Vagina (tissue), 2 donors: ENCODE results near the gene ABCC3.

Experiments
- POLR2A ChIP-seq, 2 donors: fragments of 450-650 bp; IDR thresholded peaks; one replicate each; pipeline ENCODE4 v1.6.1; 2017; ENCODE audit warnings: antibody characterized with exemption in 2 of 2, mild to moderate bottlenecking in 2 of 2, moderate library complexity in 2 of 2
- POLR2AphosphoS5 ChIP-seq, 2 donors: sonication (generic); formaldehyde crosslinking; IDR thresholded peaks; one replicate each; pipeline ENCODE4 v1.9.0; 2017; ENCODE audit warnings: antibody characterized with exemption in 2 of 2, mild to moderate bottlenecking in 2 of 2, low read depth in 1 of 2; ENCODE audit not compliant: insufficient read depth in 1 of 2
- TF ChIP-seq, protein P1 (sequence below), 3 experiments: fragments of 450-650 bp in 2 of 3; fragments of 200-600 bp in 1 of 3; sonication (generic) in 1 of 3; IDR thresholded peaks; one replicate each; pipeline ENCODE4 v1.5.1; 2017 to 2019; ENCODE audit warnings: antibody characterized with exemption in 3 of 3, mild to moderate bottlenecking in 2 of 3, moderate library complexity in 2 of 3

DNA sequence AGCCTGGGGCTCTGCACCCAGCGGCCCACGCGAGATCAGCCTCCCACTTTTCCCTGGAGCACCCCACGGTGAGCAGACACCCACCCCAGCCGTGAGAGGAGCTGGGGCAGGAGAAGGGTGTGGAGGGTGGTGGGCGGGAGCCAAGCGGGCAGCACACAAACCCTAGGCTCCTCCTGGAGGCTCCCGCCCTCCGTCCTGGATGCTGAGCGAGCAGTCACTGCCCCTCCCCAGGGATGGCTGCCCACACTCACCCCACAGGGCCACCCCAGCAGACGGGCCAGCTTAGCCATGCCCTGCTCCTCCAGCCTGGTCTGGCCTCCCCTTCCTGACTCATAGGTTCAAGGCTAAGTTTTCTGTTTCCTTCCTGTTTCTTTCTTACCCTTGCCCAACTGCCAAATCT is 15.7 kb upstream of the ABCC3 start:
- TF ChIP-seq, protein P1, sequence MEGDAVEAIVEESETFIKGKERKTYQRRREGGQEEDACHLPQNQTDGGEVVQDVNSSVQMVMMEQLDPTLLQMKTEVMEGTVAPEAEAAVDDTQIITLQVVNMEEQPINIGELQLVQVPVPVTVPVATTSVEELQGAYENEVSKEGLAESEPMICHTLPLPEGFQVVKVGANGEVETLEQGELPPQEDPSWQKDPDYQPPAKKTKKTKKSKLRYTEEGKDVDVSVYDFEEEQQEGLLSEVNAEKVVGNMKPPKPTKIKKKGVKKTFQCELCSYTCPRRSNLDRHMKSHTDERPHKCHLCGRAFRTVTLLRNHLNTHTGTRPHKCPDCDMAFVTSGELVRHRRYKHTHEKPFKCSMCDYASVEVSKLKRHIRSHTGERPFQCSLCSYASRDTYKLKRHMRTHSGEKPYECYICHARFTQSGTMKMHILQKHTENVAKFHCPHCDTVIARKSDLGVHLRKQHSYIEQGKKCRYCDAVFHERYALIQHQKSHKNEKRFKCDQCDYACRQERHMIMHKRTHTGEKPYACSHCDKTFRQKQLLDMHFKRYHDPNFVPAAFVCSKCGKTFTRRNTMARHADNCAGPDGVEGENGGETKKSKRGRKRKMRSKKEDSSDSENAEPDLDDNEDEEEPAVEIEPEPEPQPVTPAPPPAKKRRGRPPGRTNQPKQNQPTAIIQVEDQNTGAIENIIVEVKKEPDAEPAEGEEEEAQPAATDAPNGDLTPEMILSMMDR (IDR thresholded peaks at IDR 0.05), result no peak
- TF ChIP-seq POLR2A (IDR thresholded peaks at IDR 0.05), result no peak
- TF ChIP-seq POLR2AphosphoS5 (IDR thresholded peaks at IDR 0.05; ENCODE audit: insufficient read depth in 1 of 2, low read depth in 1 of 2), result no peak
